GM12892 (cell line): Measurements from ENCODE around the gene RAMP3.

Experiments
- POLR2A ChIP-seq: IDR thresholded peaks from 2 replicates; pipeline ENCODE4 v1.6.1; 2011; ENCODE audit warnings: low read depth, low read length, control low read depth
- POLR2AphosphoS5 ChIP-seq: IDR thresholded peaks from 2 replicates; pipeline ENCODE4 v1.6.1; 2011; ENCODE audit warnings: low read depth, low read length, control low read depth
- TAF1 ChIP-seq: IDR thresholded peaks from 2 replicates; pipeline ENCODE4 v1.6.1; 2011; ENCODE audit warnings: low read depth, mild to moderate bottlenecking, control low read depth, low read length, borderline replicate concordance

- TF ChIP-seq POLR2A (no peak), POLR2AphosphoS5 (no peak), TAF1 (no peak)
Measured at GRCh38 chr7:45185864-45186250, 28.3 kb downstream of the RAMP3 start.
